Adrenal gland (tissue), 12 donors: ENCODE data around the gene C8A. TPM values are rescaled to one million over a fixed set of nuclear protein-coding genes. Genes with fewer than 3 reads are reported as not detected.

Experiments used
- DNase-seq, 7 donors: peaks; one replicate each; pipeline ENCODE4 v3.0.0-alpha.2; 2019 to 2020
- H3K27ac ChIP-seq, 5 donors: fragments of 200-600 bp; sonication (generic) in 4 of 5; 1 replicate in 3 of 5; 2 replicates in 2 of 5; pipeline versions ENCODE4 v1.5.1 to v1.8.0; 2016 to 2020; ENCODE audit warnings: mild to moderate bottlenecking in 1 of 5
- H3K27me3 ChIP-seq: fragments of 200-600 bp; 2 replicates; pipeline ENCODE4 v1.8.0; 2021
- H3K36me3 ChIP-seq, 2 donors: fragments of 200-600 bp; replicated peaks in 1 of 2; 1 replicate in 1 of 2; 2 replicates in 1 of 2; pipeline versions ENCODE4 v1.5.1 to v1.8.0; 2018 to 2022
- H3K4me1 ChIP-seq, 2 donors: fragments of 200-600 bp; replicated peaks in 1 of 2; 1 replicate in 1 of 2; 2 replicates in 1 of 2; pipeline versions ENCODE4 v1.5.1 to v1.8.0; 2018 to 2021
- H3K4me3 ChIP-seq, 4 donors: fragments of 200-600 bp; sonication (generic) in 3 of 4; one replicate each; pipeline ENCODE4 v1.5.1; 2016 to 2018
- H3K9me3 ChIP-seq, 3 donors: fragments of 200-600 bp; sonication (generic) in 1 of 3; replicated peaks in 1 of 3; 1 replicate in 2 of 3; 2 replicates in 1 of 3; pipeline versions ENCODE4 v1.5.1 to v1.8.0; 2016 to 2021
- CTCF ChIP-seq, 6 experiments: fragments of 450-650 bp in 4 of 6; fragments of 200-600 bp in 2 of 6; sonication (generic) in 1 of 6; IDR thresholded peaks; 1 replicate in 5 of 6; 2 replicates in 1 of 6; pipeline versions ENCODE4 v1.5.1 to v1.8.0; 2016 to 2021; ENCODE audit warnings: antibody characterized with exemption in 6 of 6, mild to moderate bottlenecking in 2 of 6, moderate library complexity in 1 of 6
- POLR2A ChIP-seq, 2 donors: fragments of 450-650 bp; IDR thresholded peaks; one replicate each; pipeline ENCODE4 v1.6.1; 2017; ENCODE audit warnings: antibody characterized with exemption in 2 of 2, mild to moderate bottlenecking in 2 of 2, moderate library complexity in 1 of 2
- WGBS, 4 donors: extraction: QIAGEN DNeasy Blood & Tissue Kit in 2 of 4; methylation state at CpG; one replicate each; pipeline versions ENCODE4 v1.1.5 to v1.1.7; 2013 to 2017; 5-methylcytosine and 5-hydroxymethylcytosine counted together
- intact Hi-C, 2 donors: fragments of 100-400 bp; cut with DNase I; formaldehyde crosslinking; loops; one replicate each; pipeline versions ENCODE4 v1.14.1 to v1.15.0; 2022 to 2023
- polyA plus RNA-seq, 3 donors: library from polyadenylated mRNA; stranded (reverse); fragments of 200-250 nt in 2 of 3; fragments of 350-450 nt in 1 of 3; fragmentation: Illumina TruSeq in 1 of 3; extraction: RNeasy Lipid Tissue Mini Kit (QIAGEN cat#74804) in 1 of 3; gene quantifications; one replicate each; pipeline ENCODE4 v1.2.3, GENCODE V29; 2013 to 2014
- total RNA-seq, 9 donors: library from RNA; depleted of rRNA in 4 of 9; stranded (reverse); fragments of >200 nt in 4 of 9; fragments of 120-200 nt in 1 of 9; fragmentation: NEBNext Ultra II Directional in 1 of 9; extraction: Animal tissue kit (Norgen Biotek cat#: 25700) in 1 of 9; gene quantifications; one replicate each; pipeline versions ENCODE4 v1.1.0 to v1.2.4, GENCODE V29; 2013 to 2023
- donor health status: healthy with polysubstance abuse.
- donor health status: Bipolar disorder and iron deficiency.
- donor health status: DM: yes; HTN: yes; CAD: no.
- donor health status: DM: no; HTN: no; CAD: no.
- donor health status: DM: no; HTN: no; CAD: no.
- donor health status: DM: yes; HTN: yes; CAD: no.

Gene C8A
- total and polyA plus RNA-seq, 12 donors: 0.07 TPM; not detected in 10

- TF ChIP-seq POLR2A (IDR thresholded peaks at IDR 0.05) (no peak), CTCF (IDR thresholded peaks at IDR 0.05) (no peak)
- Histone ChIP-seq H3K9me3 (no peaks in the 10 kb centered on the region), H3K36me3 (no peaks in the 10 kb centered on the region), H3K4me1 (no peaks in the 10 kb centered on the region), H3K27ac (no peak overlapping the region), H3K27me3 (no peaks in the 10 kb centered on the region), H3K4me3 (no peak overlapping the region)
- 67 to 72% (median 69%) methylated on average over 4 to 5 of the region's 5 CpGs for WGBS, 4 donors
- intact Hi-C loops: no loop called here
- no peak for DNase-seq
Measured at GRCh38 chr1:56850922-56851321, 3.7 kb upstream of the C8A start.

- WGBS, 4 donors: 0 to 42% (median 18%) methylated on average over 1 of the region's 1 CpG
- Histone ChIP-seq H3K4me3 (no peak overlapping the region), H3K9me3 (no peaks in the 10 kb centered on the region), H3K4me1 (no peaks in the 10 kb centered on the region), H3K27ac (no peak overlapping the region), H3K27me3 (no peaks in the 10 kb centered on the region), H3K36me3 (no peaks in the 10 kb centered on the region)
- intact Hi-C loops: no loop called here
- no peak for DNase-seq
- TF ChIP-seq CTCF (IDR thresholded peaks at IDR 0.05) (no peak), POLR2A (IDR thresholded peaks at IDR 0.05) (no peak)
Measured at GRCh38 chr1:56852476-56852875, 2.1 kb upstream of the C8A start.

- TF ChIP-seq CTCF (IDR thresholded peaks at IDR 0.05) (no peak), POLR2A (IDR thresholded peaks at IDR 0.05) (no peak)
- Histone ChIP-seq H3K36me3 (no peaks in the 10 kb centered on the region), H3K27ac (no peak overlapping the region), H3K27me3 (no peaks in the 10 kb centered on the region), H3K4me3 (no peak overlapping the region), H3K4me1 (no peaks in the 10 kb centered on the region), H3K9me3 (no peaks in the 10 kb centered on the region)
- 71 to 80% (median 75%) methylated on average over 1 of the region's 1 CpG for WGBS, 4 donors
- DNase-seq: no peak
- intact Hi-C loops: no loop called here
Measured at GRCh38 chr1:56855190-56855589, 593 bp downstream of the C8A start.

GRCh38 chr1:56856186-56856585, 1.6 kb downstream of the C8A start:
- TF ChIP-seq CTCF (IDR thresholded peaks at IDR 0.05) (no peak), POLR2A (IDR thresholded peaks at IDR 0.05) (no peak)
- intact Hi-C loops: no loop called here
- no peak overlapping the region for H3K27ac ChIP-seq

More at GRCh38 chr1:56856186-56856585, 1.6 kb downstream of the C8A start:
- Histone ChIP-seq H3K4me3 (no peak overlapping the region), H3K27me3 (no peaks in the 10 kb centered on the region), H3K4me1 (no peaks in the 10 kb centered on the region), H3K9me3 (no peaks in the 10 kb centered on the region), H3K36me3 (no peaks in the 10 kb centered on the region)
- no peak for DNase-seq
